Liver (tissue), 9 donors: ENCODE data around the gene KCNJ10. TPM values are rescaled to one million over a fixed set of nuclear protein-coding genes. Genes with fewer than 3 reads are reported as not detected.

Source experiments
- DNase-seq: peaks from one replicate; pipeline ENCODE4 v3.0.0-alpha.2; 2017; ENCODE audit warnings: low spot score
- H3K27ac ChIP-seq, 2 donors: one replicate each; pipeline ENCODE4 v1.7.0; 2013; ENCODE audit warnings: inconsistent platforms in 2 of 2, low read length in 2 of 2, control low read depth in 1 of 2, low read depth in 1 of 2, mild to moderate bottlenecking in 1 of 2
- H3K27me3 ChIP-seq, 4 donors: one replicate each; pipeline versions ENCODE4 v1.6.1 to v1.7.0; 2013; ENCODE audit warnings: low read length in 3 of 4, inconsistent platforms in 1 of 4, mild to moderate bottlenecking in 1 of 4, moderate library complexity in 1 of 4; ENCODE audit not compliant: control insufficient read depth in 4 of 4, insufficient read depth in 4 of 4
- H3K36me3 ChIP-seq, 4 donors: one replicate each; pipeline versions ENCODE4 v1.6.1 to v1.7.0; 2013; ENCODE audit warnings: low read length in 3 of 4, mild to moderate bottlenecking in 3 of 4, low read depth in 1 of 4, moderate library complexity in 1 of 4; ENCODE audit not compliant: control insufficient read depth in 4 of 4, insufficient read depth in 3 of 4
- H3K4me1 ChIP-seq, 4 donors: one replicate each; pipeline versions ENCODE4 v1.6.1 to v1.7.0; 2013; ENCODE audit warnings: low read length in 3 of 4, mild to moderate bottlenecking in 3 of 4, moderate library complexity in 1 of 4; ENCODE audit not compliant: control insufficient read depth in 4 of 4, insufficient read depth in 4 of 4
- H3K4me3 ChIP-seq, 3 donors: one replicate each; pipeline versions ENCODE4 v1.6.1 to v1.7.0; 2013; ENCODE audit warnings: low read length in 3 of 3, control low read depth in 1 of 3, low read depth in 1 of 3, mild to moderate bottlenecking in 1 of 3
- H3K9ac ChIP-seq, 2 donors: one replicate each; pipeline ENCODE4 v1.7.0; 2013; ENCODE audit warnings: low read length in 2 of 2, mild to moderate bottlenecking in 2 of 2, moderate library complexity in 2 of 2, control low read depth in 1 of 2, low read depth in 1 of 2
- H3K9me3 ChIP-seq, 4 donors: one replicate each; pipeline versions ENCODE4 v1.6.1 to v1.7.0; 2013; ENCODE audit warnings: low read length in 3 of 4; ENCODE audit not compliant: control insufficient read depth in 4 of 4
- ATF3 ChIP-seq: IDR thresholded peaks from 2 replicates; pipeline ENCODE4 v1.6.1; 2016; ENCODE audit warnings: antibody characterized with exemption
- CTCF ChIP-seq: fragments of 150-350 bp; IDR thresholded peaks from 2 replicates; pipeline ENCODE4 v1.5.1; 2017; ENCODE audit warnings: improper control_type of control experiment, low read depth, low read length; ENCODE audit not compliant: missing input control
- EGR1 ChIP-seq, 2 donors: IDR thresholded peaks; 2 replicates each; pipeline ENCODE4 v1.6.1; 2016 to 2018; ENCODE audit warnings: antibody characterized with exemption in 2 of 2, low read depth in 2 of 2
- FOXA1 ChIP-seq: IDR thresholded peaks from 2 replicates; pipeline ENCODE4 v1.6.1; 2016; ENCODE audit warnings: antibody characterized with exemption
- FOXA2 ChIP-seq: IDR thresholded peaks from 2 replicates; pipeline ENCODE4 v1.6.1; 2016; ENCODE audit warnings: antibody characterized with exemption
- GABPA ChIP-seq, 2 donors: IDR thresholded peaks in 1 of 2; conservative IDR thresholded peaks in 1 of 2; 2 replicates each; pipeline ENCODE4 v1.6.1; 2016; ENCODE audit warnings: antibody characterized with exemption in 2 of 2, mild to moderate bottlenecking in 1 of 2, moderate library complexity in 1 of 2
- HNF4A ChIP-seq, 2 donors: conservative IDR thresholded peaks; 2 replicates each; pipeline ENCODE4 v1.6.1; 2016; ENCODE audit warnings: antibody characterized with exemption in 2 of 2, mild to moderate bottlenecking in 2 of 2
- HNF4G ChIP-seq: IDR thresholded peaks from 2 replicates; pipeline ENCODE4 v1.6.1; 2016; ENCODE audit warnings: antibody characterized with exemption
- JUND ChIP-seq, 2 donors: IDR thresholded peaks; 2 replicates each; pipeline ENCODE4 v1.6.1; 2016; ENCODE audit warnings: antibody characterized with exemption in 2 of 2
- MAX ChIP-seq: IDR thresholded peaks from 2 replicates; pipeline ENCODE4 v1.6.1; 2016; ENCODE audit warnings: antibody characterized with exemption
- NR2F2 ChIP-seq: IDR thresholded peaks from 2 replicates; pipeline ENCODE4 v1.6.1; 2016; ENCODE audit warnings: antibody characterized with exemption
- RAD21 ChIP-seq, 2 donors: IDR thresholded peaks; 2 replicates each; pipeline ENCODE4 v1.6.1; 2016; ENCODE audit warnings: antibody characterized with exemption in 2 of 2, mild to moderate bottlenecking in 2 of 2
- REST ChIP-seq: IDR thresholded peaks from 2 replicates; pipeline ENCODE4 v1.6.1; 2016; ENCODE audit warnings: antibody characterized with exemption, mild to moderate bottlenecking
- RXRA ChIP-seq, 2 donors: IDR thresholded peaks; 2 replicates each; pipeline ENCODE4 v1.6.1; 2017 to 2018; ENCODE audit warnings: antibody characterized with exemption in 2 of 2, mild to moderate bottlenecking in 1 of 2
- SP1 ChIP-seq: IDR thresholded peaks from 2 replicates; pipeline ENCODE4 v1.6.1; 2018; ENCODE audit warnings: antibody characterized with exemption, mild to moderate bottlenecking
- TAF1 ChIP-seq: conservative IDR thresholded peaks from 2 replicates; pipeline ENCODE4 v1.6.1; 2016; ENCODE audit warnings: antibody characterized with exemption, mild to moderate bottlenecking
- ZBTB33 ChIP-seq: IDR thresholded peaks from 2 replicates; pipeline ENCODE4 v1.6.1; 2016; ENCODE audit warnings: antibody characterized with exemption
- WGBS: extraction: QIAGEN DNeasy Blood & Tissue Kit; methylation state at CpG from one replicate; pipeline ENCODE4 v1.1.7; 2013; 5-methylcytosine and 5-hydroxymethylcytosine counted together
- polyA plus RNA-seq, 2 donors: library from polyadenylated mRNA; stranded (reverse) in 1 of 2; unstranded in 1 of 2; fragments of 200-250 nt in 1 of 2; fragments of >200 nt in 1 of 2; fragmentation: Nextera tagmentation in 1 of 2; extraction: Ambion mirVana in 1 of 2; gene quantifications; one replicate each; pipeline versions ENCODE4 v1.2.1 to v1.2.3, GENCODE V29; 2013 to 2015
- total RNA-seq, 2 donors: library from RNA; depleted of rRNA; stranded (reverse); fragments of >200 nt; gene quantifications; one replicate each; pipeline ENCODE4 v1.2.3, GENCODE V29; 2014
- donor health status: healthy.
- donor health status: healthy.
- donor health status: healthy.
- donor health status: healthy.
- donor health status: healthy.

KCNJ10 gene
- total and polyA plus RNA-seq, 4 donors: 0.48 to 1.6 (median 0.52) TPM

GRCh38 chr1:159962176-159962575, 107.8 kb downstream of the KCNJ10 start:
- no peak for TF ChIP-seq ZBTB33
- no peak for TF ChIP-seq JUND (IDR thresholded peaks at IDR 0.05)
- TF ChIP-seq MAX: no peak
- no peak for TF ChIP-seq TAF1
- TF ChIP-seq FOXA2: no peak
- no peaks in the 10 kb centered on the region for H3K27me3 ChIP-seq
- DNase-seq: no peak
- H3K4me1 ChIP-seq: peaks cover 0 to 5% (median 2%) of the 10 kb centered on the region in 4 donors
- H3K9ac ChIP-seq: no peak overlapping the region
- WGBS: 91% methylated on average over 11 of the region's 11 CpGs
- no peak overlapping the region for H3K4me3 ChIP-seq
- no peaks in the 10 kb centered on the region for H3K9me3 ChIP-seq
- no peak overlapping the region for H3K27ac ChIP-seq
- no peaks in the 10 kb centered on the region for H3K36me3 ChIP-seq

- Histone ChIP-seq H3K27ac (no peak overlapping the region), H3K4me1 (peaks cover 0 to 5% (median 2%) of the 10 kb centered on the region in 4 donors), H3K36me3 (no peaks in the 10 kb centered on the region), H3K4me3 (no peak overlapping the region), H3K9ac (no peak overlapping the region), H3K9me3 (no peaks in the 10 kb centered on the region), H3K27me3 (no peaks in the 10 kb centered on the region)
- DNase-seq: no peak
- WGBS: 89% methylated on average over 15 of the region's 15 CpGs
- TF ChIP-seq RXRA (IDR thresholded peaks at IDR 0.05) (no peak), NR2F2 (no peak), SP1 (no peak), JUND (IDR thresholded peaks at IDR 0.05) (no peak), REST (no peak)
These were observed 108.3 kb downstream of the KCNJ10 start for GRCh38 chr1:159961636-159962035.

GRCh38 chr1:159960721-159961381, 109.1 kb downstream of the KCNJ10 start:
- H3K27ac ChIP-seq: no peak overlapping the region
- H3K4me1 ChIP-seq: peaks cover 0 to 5% (median 2%) of the 10 kb centered on the region in 4 donors
- DNase-seq: no peak
- H3K9ac ChIP-seq: no peak overlapping the region
- no peaks in the 10 kb centered on the region for H3K36me3 ChIP-seq
- no peaks in the 10 kb centered on the region for H3K27me3 ChIP-seq
- H3K9me3 ChIP-seq: no peaks in the 10 kb centered on the region
- 70% methylated on average over 5 of the region's 5 CpGs for WGBS
- H3K4me3 ChIP-seq: no peak overlapping the region
- TF ChIP-seq GABPA (IDR thresholded peaks at IDR 0.05 in 1 of 2, conservative IDR thresholded peaks at IDR 0.05 in 1 of 2) (no peak), RXRA (IDR thresholded peaks at IDR 0.05) (no peak), ZBTB33 (no peak), HNF4A (conservative IDR thresholded peaks at IDR 0.05) (no peak), CTCF (no peak), MAX (no peak), FOXA2 (no peak), NR2F2 (no peak), HNF4G (no peak), JUND (IDR thresholded peaks at IDR 0.05) (no peak), RAD21 (IDR thresholded peaks at IDR 0.05) (no peak), TAF1 (no peak), FOXA1 (no peak), SP1 (no peak), ATF3 (no peak), EGR1 (IDR thresholded peaks at IDR 0.05; ENCODE audit: low read depth in 2 of 2) (no peak)
